GM18858 (cell line): ENCODE measurements around the gene TPRG1.

Experiments
- ATAC-seq: cut with Tn5 transposase; IDR thresholded peaks from one replicate; pipeline ENCODE4 v1.9.1; 2021; ENCODE audit not compliant: unreplicated experiment

Gene TPRG1

GRCh38 chr3:189276444-189277219, 104.9 kb downstream of the TPRG1 start:
- no peak for ATAC-seq

GRCh38 chr3:189277711-189278110, 105.9 kb downstream of the TPRG1 start:
- no peak for ATAC-seq

GRCh38 chr3:189278221-189278620, 106.5 kb downstream of the TPRG1 start:
- ATAC-seq = no peak

DNA sequence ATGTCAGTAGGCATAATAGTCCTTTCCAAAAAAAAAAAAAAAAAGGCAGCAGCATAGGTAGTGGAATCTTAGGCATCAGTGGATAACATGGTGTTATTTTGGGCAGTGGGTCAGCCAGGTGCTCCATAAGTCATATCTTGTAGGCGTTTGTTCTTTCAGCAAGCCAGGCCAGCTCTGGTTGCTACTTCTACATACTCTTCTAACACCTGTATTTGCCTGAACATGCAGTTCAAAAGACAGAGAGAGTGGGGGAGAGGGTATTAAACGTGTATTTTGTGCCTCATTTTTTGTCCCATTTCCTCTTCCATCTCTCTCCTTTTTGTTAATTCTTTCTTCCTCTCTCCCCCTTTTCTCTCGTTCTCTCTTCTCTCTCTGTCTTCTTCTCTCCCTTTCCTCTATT, 110.4 kb downstream of the TPRG1 start:
- no peak for ATAC-seq

DNA sequence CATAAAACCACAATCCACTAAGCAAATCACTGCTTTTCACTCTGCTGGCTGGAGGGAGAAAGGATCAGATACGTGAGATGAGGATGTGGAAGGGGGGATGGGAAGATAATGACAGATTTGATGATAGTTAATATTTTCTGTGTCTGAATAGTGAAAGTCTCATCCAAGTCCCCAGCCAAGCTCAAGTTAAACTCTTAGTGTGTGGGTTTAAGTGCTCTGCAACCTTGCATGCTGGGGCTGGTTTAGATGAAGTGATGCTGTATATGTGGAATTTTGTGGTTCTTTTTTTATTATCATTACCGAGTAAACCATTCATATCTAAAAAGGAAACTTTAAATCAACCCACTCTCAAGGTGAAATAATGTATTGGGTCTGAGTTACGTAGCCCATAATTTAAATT, 111.0 kb downstream of the TPRG1 start:
- no peak for ATAC-seq

DNA sequence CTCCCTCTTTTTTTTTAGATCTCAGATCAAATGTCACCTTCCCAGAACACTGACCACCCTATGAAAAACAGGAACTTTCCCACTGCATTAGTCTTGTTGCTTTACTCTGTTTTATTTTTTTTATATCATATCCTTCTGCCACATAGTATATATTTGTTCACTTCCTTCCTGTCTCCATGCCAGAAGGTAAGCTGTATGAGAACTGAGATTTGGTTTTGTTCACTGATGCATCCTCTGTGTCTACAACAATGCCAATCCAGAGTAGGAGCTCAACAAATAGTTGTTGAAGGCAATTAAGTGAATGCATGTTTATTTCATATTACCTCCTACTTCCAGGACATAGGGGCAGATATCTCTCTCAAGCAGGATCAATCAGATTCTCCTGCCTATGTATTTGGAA, 114.4 kb downstream of the TPRG1 start:
- no peak for ATAC-seq

DNA sequence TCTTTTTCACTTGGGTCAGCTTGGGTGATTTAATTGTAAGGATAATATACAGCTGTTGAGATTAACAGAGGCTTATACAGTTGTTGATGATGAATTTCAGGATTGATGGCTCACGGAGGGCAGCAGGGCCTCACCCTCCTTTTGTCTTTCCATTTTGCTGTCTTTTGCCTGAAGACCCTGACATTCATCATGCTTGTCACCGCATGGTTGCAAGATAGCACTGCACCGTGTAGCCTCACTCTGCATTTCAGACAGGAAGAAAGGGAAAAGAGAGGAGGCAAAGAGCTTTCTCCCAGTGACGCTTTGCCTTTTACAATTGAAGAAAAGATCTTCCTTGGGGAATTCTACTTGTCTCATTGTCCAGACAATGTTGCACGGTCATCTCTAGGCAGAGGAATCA, 115.1 kb downstream of the TPRG1 start:
- ATAC-seq = no peak

DNA sequence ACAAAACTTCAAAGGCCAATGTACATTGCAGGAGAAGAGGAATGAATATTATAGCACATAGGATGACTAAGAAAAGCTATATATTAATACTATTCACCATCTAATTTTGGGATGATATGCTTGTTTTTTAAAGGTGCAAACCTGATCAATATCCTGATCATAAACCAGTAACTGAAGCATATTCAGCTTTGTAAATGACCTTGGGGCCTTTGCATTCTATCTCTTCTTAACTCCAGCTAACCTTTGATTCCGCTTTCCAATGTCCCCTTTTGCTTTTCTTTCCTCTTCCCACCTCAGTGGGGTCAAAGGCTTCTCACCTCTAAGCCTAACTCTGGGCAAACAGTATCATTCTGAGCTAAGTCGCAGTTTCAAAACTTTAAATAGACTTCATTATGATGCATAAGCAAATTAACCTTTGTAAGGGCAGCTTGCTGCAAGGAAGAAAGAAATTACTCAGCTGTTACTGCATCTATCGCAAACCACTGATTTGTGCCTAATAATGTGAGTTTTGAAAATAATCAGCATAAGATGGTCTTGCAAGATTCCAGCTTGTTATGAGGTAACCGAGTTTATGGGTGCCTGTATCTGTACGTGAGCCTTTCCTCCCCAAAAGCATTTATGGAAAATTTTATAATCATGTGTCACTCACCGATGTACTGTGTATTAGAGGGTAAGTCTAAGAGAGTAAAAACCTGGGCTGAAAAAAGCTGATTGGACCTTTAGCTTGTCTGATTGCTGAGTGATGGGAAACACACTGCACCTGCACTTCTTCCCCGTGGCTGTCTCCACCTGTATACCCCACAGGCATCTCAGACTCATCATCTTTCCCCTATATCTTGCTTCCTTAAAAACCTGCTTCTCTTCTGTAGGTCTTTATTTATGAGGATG, 116.8 kb downstream of the TPRG1 start:
- ATAC-seq = peak; percentile 92

GRCh38 chr3:189289251-189289650, 117.5 kb downstream of the TPRG1 start:
- no peak for ATAC-seq

- no peak for ATAC-seq
Measured at GRCh38 chr3:189292667-189293484, 121.1 kb downstream of the TPRG1 start.

DNA sequence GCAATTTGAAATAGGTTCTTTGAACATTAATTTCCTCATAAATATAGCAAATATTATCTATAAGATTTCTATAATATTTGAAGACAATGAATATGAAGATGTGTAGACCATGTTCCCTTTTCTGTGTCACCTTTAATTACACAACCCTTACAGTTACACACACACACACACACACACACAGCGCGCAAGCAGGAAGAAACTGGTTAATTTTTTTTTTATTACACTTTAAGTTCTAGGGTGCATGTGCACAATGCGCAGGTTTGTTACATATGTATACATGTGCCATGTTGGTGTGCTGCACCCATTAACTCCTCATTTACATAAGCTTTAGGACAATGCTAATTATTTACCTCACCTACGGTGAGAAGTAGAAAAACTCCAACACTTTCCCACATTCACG, 122.9 kb downstream of the TPRG1 start:
- no peak for ATAC-seq

DNA sequence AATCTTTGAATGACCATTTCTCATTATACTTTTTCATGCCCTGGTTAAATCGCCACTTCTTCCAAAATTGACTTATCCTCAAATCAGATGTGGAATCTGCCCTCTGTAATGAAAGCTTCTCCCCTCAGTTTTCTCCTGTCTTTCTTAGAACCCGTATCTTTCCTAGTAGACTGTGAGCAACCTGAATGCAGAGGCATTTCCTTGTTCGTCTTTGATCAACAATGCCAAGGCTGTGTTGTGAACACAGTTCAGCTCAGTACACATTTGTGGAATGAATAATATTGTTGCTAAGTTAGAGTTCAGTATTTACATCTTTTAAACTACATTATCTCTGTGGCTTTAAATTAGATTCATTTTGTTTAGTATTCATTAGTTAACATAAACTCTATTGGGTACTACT, 123.3 kb downstream of the TPRG1 start:
- no peak for ATAC-seq

- no peak for ATAC-seq
Measured at GRCh38 chr3:189297932-189298331, 126.2 kb downstream of the TPRG1 start.

DNA sequence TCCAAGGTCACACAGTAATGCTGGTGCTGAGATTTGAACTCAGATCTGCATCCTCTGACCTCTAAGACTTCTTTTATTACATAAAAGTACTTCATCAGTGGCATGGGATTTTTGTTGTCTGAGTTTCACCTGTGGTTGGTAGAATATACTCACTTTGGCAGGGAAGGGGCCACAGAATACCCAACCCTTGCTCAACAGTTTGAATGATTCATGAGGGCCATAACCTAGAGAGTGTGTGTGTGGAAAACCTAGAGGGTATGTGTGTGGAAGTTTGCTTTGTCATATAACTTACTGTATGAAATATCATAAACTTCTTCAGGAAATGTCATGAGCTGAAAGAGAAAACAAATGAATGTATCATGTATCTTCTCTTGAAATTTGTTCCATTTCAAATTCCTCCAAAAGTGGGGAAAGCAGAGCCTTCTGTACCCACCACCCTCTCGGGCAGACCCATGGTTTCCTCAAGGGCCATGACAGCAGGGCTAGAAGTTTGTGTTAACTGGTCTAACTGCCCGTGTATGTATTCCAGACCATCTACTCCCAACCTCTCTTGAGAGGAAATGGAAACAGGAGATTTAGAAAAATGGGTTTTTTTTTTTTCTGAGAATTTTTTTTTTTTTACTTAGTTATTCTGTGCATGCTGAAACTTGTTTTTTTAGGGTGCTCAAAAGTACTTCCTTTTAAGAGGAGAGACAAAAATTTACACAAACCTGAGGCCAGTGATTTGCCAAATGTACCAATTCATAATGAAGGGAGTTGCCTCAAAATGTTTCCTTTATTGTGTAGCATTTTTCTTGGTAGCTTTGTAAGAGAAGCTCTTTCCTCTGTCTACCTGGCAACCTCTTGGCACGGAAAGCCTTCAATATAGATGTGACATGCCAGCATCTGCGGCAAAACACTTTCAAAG, 127.0 kb downstream of the TPRG1 start:
- ATAC-seq = no peak

DNA sequence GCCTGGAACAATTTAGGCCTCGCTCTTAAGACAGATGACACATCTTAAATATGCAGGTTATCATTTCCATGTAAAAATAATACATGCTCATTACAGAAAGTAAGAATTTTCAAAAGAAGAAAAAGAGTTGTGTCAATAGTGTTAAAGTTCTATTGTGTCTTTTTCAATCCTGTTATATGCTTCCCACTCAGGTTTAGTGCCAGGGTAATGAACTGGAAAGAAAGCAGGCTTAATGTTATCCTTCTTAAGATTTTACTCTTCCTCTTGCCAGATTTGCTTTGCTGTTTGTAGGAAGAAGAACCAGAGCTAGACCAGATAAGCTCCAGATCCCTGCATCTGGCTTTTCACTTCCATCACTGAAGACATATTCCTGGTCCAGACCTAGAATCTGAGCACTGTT, 128.6 kb downstream of the TPRG1 start:
- no peak for ATAC-seq

GRCh38 chr3:189301479-189301878, 129.7 kb downstream of the TPRG1 start:
- ATAC-seq = no peak

- no peak for ATAC-seq
Measured at GRCh38 chr3:189303584-189303983, 131.8 kb downstream of the TPRG1 start.

DNA sequence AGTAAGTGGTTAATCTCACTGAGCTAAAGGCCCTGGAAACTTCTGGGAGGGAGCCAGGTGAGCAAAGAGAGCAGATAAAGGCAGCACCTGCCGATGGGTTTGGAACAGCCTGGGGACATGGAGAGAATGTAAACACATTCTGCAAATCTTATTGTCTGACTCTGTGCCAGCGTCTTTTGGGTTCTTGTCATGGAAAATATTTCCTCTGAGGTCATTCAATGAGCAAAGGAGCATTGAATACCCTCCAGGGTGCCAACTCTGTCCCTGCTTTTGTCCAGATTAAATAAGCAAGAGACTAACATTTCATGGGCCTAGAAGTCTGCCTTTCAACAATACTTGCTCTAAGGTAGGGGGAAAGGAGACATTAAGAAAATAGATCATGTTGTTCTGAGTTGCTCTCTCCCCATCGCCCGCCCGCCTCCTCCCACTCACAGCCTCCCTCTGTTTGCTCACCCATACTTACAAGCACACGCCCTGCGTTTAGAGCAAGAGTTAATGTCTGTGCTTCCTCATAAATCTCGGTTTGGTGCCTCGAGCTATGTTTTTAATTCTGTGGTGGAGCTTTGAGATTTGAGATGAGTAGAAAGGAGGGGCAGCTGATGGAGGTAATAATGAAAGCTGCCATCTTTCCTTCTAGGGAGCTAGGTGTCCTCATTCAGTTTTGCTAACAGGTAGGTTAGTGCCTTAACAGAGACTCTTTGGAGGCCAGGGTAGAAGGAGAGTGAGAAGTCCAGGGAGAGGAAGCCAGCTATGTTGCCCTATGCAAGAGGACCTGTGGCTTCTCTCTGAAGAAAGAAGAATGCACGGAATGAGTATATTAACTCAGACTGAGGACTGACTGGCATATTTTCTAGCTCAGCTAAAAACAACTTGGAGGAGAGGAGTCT, 132.9 kb downstream of the TPRG1 start:
- ATAC-seq = no peak

- ATAC-seq = peak; percentile 60
Measured at GRCh38 chr3:189305412-189305811, 133.6 kb downstream of the TPRG1 start.
